Activated CD4-positive, alpha-beta T cell treated with anti-CD3 and anti-CD28 coated beads, Interleukin-2, amount 50 U/mL, for 24 hours (primary cell): ENCODE measurements around the gene MTERF4.

Experiments
- DNase-seq, 2 donors: peaks; one replicate each; pipeline ENCODE4 v3.0.0-alpha.2; 2020; ENCODE audit warnings: low read depth in 1 of 2, low spot score in 1 of 2

Gene MTERF4

DNA sequence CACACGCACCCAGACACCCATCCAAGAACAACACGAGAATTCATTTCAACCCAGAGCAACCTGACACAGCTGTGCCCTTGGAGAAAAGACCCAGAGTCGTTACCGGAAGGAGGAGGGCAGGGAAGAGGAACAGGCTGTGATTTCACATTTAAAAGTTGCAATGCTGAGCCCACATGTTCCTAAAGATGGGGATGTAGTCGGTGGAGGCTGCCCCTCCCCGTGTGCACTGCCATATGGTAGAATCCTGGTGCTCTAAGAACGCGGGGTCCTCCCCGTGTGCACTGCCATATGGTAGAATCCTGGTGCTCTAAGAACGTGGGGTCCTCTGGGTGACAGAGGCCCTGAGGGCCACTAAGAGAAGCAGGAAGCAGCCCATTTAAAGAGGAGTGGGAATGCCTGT, 10.9 kb downstream of the MTERF4 start:
- no peak for DNase-seq

DNA sequence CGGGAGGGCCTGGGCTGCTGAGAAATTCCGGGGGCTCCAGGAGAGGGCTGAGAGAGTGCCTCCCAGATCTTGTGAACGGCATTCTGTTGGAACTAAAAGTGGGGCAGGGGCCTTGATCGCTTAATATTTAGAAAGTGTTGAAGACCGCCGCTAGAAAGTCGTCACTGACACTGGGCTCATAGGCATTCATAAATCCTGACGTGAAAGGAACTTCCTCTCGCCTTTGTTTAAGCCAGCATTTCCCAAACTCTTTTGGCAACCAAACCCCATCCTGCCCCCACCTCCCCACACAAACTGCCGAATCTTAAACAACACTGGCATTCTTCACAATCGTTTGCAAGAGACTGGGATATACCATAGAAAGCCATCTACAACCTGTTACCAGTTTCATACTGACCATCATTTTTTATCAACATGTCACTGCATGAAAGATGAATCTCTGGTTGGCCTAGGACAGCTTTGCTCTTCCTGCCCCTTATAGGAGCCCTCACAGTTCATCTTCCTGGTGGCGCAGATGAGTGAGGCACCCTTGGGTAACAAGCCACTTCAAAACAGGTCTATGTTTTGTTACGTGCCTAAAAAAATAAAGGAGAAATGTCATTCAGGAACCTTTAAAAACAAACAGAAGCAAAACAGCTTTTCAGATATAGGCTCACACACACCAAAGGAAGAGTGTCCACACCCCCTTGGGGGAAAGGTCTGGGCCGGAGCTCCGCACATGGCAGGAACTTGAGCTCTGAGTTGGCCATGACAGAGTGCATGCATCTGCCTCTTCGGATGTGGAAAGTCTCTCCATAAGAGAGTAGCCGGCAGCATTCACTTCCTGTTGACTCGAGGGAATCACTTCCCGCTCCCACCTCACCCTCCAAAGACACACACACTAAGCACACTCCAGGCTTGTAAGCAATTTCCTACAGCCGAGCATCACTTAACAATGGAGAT, 13.0 kb downstream of the MTERF4 start:
- no peak for DNase-seq

DNA sequence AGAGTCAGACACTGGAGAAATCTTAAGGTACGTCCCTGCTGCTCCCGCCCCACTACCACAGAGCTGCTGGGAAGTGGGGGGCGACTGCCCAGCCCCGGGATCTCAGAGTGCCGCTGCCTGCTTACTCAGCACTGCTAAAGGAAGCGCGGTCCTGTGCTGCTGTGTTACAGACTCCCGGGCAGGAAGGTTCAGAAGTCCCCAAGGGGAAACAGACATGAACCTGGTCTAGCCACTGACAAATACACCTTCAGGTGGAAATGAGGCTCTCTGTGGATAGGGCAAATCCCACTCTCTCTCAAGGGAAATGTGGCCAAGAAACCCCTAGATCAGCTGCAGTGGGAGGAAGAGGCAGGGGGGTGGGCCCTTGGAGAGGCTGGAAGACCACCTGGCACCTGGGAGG, 13.7 kb downstream of the MTERF4 start:
- DNase-seq: no peak

DNA sequence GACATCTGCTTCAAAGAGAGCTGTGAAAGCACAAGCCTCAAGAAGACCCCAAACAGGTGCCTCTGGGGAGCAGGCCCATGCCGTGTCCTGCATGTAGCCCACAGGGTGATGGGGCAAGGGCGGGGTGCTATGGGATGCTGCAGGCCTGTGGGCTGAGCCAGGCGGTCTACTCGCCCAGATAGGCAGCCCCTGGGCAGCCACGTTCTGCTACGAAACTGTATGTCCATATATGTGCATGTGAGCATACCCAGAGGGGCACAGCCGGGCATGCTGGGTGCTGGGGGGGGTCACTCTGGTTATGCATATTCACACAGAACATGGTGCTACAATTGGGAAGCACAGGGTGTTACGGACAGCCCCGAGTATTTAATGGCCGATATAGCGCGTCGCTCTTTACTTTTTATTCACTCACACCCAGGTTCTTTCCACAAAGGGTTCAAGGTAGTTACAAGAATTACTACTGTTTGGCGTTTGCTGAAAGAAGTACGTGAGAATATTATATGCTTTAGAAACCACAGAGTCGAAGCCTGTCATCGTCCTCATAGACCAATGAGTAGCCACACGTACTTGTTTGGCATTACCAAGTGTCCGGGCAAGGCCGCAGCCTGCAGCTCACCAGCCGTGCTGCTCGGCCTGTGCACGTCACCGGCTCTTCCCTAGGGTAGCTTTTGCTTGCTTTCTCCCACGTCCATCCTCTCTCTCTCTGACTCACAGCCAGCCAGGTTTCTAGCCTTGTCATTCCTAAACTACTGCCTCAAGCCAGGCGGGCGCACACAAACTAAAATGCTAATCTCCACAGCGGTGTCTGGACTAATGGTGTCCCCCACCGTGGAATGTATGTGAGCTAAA, 14.4 kb downstream of the MTERF4 start:
- no peak for DNase-seq

DNA sequence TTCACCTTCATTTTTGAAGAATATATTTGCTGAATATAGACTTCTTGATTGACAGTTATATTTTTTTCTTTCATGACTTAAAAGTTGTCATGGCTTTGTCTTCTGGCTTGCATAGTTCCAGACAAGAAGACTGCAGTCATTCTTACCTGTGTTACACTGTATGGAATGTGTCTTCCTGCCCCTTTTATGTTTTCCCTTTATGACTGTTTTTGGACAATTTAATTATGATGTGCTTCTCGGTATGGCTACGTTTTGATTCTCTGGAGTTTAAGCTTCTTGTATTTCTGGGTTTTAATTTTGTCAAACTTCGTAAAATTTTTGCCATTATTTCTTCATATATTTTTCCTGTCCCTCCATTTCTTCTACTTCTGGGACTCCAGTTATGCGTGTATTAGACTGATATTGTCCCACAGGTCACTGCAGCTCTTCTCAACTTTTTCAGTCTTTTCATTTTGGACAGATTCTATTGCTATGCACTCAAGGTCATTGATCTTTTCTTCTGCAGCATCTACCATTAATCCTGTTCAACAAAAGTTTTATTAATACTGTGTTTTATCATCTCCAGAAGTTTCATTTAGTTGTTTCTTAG, 17.1 kb downstream of the MTERF4 start:
- DNase-seq: no peak

DNA sequence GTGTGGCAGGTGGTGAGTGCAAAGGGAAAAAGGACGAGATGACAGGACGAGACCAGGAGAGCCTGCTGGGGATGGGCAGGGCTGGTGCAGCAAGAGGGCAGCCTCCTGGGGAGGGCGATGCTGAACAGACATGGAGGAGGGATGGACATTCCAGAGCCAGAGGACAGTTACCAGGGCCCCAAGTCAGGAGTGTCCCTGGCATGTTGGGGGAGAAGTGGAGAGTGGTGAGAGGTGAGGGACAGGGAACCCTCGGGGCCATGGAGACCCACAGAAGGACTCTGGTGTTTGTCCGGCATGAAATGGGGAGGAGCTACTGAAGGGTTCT, 19.0 kb downstream of the MTERF4 start:
- no peak for DNase-seq

DNA sequence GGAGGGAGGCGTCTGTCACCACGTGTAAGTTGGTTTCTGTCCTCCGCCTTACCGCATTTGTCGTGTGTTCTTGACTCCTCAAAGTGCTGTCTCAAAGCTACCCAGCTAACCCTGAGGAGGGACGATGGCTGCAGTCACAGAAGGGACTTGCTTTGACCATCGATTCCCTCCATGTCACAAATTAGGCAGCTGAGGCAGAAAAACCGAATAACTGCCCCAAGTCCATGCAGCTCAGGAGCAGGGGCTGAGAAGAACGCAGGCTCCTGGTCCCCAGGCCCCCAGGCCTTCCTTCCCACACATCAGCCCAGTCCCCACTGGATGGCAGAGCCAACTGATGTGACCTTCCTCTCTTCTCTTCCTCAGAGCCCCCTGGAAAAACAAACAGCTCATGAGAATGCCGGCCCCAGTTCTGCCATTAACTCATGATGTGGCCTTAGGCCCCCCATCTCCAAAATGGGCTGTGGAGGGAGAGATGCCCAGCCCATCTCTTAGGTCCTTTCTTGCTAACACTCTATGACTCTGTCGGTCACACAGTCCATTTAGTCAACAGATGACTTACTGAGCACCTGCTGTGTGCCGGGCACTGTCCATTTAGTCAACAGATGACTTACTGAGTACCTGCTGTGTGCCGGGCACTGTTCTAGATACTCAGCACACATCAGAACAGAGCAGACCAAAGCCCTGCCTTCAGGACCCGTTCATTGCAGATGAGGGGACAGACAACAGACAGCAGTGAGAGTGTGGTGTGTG, 19.6 kb downstream of the MTERF4 start:
- no peak for DNase-seq

DNA sequence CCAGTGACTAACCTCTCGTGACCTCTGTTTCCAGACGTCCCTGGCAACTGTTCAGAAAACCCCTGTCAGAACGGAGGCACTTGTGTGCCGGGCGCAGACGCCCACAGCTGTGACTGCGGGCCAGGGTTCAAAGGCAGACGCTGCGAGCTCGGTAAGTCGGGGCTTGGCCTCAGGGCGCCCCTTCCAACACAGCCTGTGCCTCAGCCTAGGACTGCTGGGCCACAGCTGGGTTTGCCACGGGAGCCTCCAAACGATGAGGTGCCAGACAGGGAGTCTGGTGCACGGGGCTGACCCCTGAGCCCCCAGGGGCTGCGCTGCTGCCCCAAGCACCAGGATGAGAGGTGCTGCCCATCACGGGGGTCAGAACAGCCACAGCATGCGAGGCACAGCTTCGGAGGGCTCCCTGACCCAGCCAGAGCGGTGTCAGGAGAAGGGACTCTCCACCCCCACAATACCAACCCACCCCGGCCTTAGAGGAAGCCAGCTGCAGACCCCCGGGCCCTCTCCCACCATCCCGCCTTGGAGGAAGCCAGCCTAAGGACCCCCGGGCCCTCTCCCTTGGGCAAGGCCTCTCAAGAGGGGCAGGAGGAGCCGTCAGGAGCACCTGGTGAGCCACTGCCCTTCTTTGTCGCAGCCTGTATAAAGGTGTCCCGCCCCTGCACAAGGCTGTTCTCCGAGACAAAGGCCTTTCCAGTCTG, 20.3 kb downstream of the MTERF4 start:
- DNase-seq: no peak

DNA sequence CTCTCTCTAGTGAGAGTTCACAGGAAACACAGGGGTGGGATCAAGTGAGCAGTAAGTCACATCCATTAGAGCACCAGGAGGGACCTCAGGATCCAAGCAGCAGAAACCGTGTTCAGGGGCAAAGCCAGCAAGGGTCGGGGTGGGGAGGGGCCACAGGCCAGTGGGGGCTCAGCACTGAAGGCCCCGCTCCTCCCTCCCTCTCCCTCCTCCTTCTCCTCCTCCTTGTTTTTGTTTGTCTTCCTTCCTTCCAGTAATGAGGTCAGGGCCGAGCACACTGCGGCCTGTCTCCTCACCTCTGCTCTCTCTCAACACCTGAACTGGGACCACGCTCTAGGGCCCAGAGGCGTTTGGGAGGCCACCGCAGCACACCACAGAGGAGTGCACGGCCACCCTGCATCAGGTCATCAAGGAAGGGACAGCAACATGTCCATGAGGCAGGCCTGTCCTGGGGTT, 20.9 kb downstream of the MTERF4 start:
- no peak for DNase-seq

DNA sequence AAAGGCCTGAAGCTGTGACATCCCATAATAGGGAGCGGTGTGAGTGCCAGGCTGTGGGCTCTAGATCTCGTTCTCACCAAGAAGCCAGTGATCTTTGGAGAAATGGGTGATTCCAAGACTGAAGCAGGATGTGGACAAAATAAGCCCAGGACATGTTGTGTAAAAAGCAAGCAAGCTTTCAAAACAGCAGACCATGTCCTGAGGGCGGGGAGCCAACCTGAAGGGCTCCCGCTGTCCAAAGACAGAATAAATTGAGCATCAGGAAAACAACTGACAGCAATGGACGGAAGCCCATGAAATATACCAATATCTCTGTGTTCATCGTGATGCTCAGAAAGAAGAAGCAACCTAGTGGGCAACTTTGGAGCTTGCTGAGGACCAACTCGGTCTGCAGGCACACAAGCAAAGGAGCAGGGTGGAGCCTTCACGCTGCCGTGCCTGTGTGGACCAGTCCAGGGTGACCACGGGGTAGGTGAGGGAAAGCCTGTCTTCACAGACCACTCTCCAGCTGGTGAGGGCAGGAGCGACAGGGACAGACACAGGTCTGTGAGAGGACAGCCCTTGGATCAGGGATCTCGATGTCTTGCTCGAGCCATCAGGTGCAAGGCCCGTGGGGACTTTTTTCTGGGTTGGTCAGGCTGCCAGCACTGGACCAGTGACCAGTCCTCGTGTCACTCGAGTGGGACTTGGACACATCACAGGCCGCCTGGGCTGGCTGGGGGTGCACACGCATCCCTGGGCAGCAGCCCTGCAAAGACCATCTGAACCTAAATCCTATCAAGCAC, 21.5 kb downstream of the MTERF4 start:
- no peak for DNase-seq

DNA sequence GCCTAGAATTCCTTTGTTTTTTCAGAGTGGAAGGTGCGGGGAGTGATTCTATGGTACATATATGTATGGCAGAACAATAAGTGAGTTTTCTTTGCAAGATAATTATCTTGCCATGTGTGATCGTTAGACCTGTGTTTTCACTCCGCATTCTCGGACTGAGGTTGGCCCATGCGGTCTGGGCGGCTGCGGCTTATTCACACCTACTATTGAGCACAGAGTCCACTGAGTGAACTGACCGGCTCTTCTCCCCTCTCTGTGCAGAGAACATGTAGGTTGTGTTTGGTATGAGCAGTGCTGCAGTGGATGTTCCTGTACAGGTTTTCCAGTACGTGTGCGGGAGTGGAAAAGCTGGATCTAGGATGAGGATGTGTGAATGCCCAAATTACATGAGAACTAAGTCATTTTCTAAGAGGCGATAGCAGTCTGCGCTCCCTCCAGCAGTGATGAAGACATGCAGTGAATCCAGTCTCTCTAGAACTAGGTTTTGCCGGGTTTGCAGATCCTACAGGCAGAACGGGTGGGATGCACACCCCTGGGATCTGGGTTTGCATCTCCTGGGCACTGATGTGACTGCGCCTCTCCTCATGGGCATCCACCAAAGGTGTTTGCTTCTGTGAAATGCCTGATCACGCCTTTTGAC, 27.1 kb downstream of the MTERF4 start:
- DNase-seq: no peak

DNA sequence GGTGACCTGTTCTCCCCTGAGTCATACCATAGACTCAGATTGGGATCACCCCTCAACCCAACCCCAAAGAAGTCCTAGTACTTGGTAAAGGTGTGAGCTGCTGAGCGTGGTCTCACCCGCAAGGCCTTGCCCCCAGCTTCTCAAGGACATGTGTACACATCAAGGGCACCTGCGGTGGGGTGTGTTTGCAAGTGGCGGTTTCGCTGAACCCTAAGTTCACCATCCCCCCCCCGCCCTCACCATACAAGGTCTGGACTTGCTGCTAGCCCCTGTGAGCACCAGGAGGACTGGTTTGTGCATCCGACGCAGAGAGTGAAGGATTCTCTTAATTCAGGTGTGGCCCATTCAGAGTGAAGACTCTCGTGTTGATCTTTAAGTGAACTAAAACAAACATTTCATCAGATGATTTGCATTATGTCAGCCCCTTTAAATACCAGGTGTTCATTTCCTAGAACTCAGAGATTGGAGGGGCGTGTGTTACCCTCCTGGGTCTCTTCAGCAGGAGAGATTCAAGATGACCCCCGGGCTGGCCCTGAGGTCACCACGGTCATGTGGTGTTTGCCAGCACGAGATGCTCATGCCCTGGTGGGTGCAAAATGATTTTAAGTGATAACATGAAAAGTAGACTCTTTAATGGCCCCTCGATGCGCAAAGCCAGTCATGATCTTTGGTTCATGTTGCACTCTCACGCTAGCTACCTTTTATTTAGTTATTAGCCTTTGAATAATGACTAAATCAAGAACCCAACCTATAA, 27.8 kb downstream of the MTERF4 start:
- DNase-seq: no peak

DNA sequence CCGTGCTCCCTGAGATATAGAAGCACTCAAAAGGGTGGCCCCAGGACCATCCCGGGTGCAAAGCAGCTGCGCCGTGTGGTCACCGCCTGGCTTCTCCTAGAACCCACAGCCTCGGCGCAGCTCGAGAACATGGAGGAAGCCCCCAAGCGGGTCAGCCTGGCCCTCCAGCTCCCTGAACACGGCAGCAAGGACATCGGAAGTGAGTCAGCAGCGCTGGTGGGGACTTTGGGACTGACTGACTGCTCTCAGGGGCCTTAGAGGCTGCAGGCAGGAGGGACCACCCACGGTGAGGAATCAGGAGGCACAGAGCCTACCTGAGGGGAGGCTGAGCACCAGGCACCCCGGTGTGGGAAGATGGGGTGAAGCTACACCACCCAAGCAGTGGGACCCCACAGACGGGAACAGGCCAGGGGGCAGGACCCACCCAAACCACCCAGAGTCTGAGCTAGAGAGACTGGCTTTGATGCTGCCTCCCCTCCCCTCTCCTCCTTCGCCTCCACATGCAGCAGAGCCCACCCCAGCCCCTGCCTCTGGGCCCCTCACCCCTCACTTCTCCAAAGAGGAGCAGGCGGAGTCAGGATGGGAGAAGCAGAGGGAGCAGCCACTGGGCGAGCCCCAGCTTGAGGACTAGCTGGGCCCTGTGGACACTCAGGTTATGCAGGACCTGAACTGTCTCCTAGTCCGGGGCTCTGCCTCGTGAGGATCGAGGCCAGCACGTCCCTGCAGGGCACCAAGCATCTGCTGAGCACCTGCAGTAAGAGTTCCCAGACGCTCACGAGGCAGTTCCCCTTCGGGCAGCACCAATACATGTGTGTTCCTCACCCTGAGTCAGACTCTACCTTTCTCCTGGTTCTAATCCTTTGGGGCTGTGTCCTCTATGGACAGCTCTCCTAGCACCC, 28.7 kb downstream of the MTERF4 start:
- no peak for DNase-seq

DNA sequence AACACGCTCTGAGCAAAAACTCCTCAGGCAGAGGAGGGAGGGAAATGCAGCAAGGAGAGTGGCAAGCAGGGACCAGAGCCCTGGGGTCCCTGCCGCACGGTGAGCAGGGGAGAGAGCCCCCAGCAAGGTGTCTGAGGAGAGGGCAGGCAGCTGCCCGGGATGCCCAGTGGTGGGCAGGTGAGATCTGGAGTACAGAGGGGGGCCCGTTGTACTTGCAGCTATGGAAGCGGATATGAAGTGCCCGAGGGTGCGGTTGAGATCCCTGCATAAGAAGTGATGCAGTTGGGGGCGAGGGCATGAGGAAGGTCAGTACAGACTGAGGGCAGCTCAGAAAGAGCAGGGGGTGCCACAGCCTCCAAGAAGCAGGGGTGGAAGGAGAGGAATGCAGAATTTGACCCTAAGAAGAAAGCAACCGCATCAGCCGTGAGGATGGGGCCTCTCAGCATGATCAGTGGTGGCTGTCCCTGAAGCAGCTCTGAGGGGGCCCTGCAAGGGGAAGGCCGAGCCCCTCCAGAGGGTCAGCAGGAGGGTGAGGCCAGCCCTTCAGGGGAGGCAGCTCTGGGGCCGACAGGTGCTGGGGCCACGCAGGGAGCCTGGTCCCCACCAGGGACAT, 29.4 kb downstream of the MTERF4 start:
- DNase-seq: no peak

DNA sequence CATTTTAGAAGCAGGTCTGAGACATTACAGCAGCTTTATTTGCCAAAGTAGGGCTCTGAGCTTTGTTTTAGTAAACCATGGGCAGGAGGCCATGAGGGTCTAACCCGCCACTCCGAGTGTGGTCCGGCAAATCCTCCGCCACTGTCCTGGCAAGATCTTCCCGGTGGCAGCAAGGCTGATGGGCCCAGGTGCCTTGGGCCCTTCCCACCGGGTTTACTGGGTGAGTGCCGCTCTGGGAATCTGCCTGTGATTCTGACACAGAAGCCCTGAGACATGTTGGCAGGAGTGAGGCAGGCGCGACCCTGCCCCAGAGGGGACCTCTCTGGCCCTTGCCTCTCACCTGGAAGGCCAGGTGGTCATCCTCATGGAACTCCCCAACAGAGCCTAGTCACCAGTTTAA, 29.9 kb downstream of the MTERF4 start:
- no peak for DNase-seq

DNA sequence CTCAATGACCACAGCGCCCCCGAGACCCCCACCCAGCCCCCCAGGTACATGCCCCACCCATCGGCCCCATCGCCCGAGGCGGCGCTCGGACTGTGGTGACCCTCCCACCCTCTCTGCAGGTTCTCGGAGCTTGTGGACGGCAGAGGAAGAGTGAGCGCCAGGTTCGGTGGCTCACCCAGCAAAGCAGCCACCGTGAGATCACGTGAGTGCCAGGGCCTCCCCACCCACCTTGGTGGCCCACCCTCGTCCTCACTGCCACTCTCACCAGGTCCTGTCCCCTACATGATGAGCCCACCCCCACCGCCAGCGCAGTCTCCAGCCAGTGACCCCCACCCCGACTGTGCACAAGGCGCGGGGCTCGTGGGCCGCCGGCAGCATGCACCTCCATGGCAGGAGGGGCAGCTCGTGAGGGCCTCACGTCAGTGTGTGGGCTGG, 30.4 kb downstream of the MTERF4 start:
- no peak for DNase-seq
